ENCODE data around the gene ZMAT2. TPM values are rescaled to one million over a fixed set of nuclear protein-coding genes. Genes with fewer than 3 reads are reported as not detected.

Gene ZMAT2
- total and polyA plus RNA-seq, 2 donors from 2014 or later: 51.4 to 122 TPM

DNA sequence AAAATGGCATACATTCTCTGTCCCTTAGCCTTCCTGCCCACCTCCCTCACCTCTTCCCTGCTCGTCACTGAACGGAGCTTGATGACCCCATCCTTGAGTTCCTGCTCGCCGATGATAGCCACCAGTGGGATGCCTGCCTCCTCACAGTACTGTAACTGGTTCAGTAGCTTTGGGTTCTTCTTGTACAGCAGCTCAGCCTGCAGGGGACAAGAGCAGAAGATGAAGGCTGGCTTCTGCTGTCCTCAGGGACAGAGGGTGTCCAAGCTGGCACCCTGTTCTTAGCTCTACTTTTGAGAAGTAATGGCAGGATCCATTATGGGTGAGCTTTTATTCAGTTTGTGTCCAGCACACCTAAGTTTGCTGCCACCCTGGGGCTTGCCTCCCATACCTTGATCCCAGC, 25.6 kb upstream of the ZMAT2 start:
- DNase-seq (no peak), FAIRE-seq (no peak)
- Histone ChIP-seq H3K4me3 (ENCODE audit: low read length in 3 of 3) (no peak overlapping the region), H3K9me3 (ENCODE audit: control insufficient read depth in 2 of 3, insufficient read depth in 1 of 3, low read length in 3 of 3) (no peaks in the 10 kb centered on the region), H3K4me1 (ENCODE audit: control insufficient read depth in 2 of 3, insufficient read depth in 2 of 3, low read depth in 1 of 3, low read length in 3 of 3) (no peaks in the 10 kb centered on the region), H3K27ac (ENCODE audit: low read depth in 2 of 2, low read length in 2 of 2) (no peak overlapping the region), H3K9ac (ENCODE audit: low read length in 3 of 3) (no peak overlapping the region), H3K36me3 (ENCODE audit: control insufficient read depth in 2 of 3, insufficient read depth in 3 of 3, low read length in 3 of 3) (peaks cover 7 to 43% (median 27%) of the 10 kb centered on the region in 3 donors), H3K27me3 (ENCODE audit: control insufficient read depth, insufficient read depth, low read length) (no peaks in the 10 kb centered on the region)
- intact Hi-C loops (cut with DNase I): no loop called here
- TF ChIP-seq, protein P1, sequence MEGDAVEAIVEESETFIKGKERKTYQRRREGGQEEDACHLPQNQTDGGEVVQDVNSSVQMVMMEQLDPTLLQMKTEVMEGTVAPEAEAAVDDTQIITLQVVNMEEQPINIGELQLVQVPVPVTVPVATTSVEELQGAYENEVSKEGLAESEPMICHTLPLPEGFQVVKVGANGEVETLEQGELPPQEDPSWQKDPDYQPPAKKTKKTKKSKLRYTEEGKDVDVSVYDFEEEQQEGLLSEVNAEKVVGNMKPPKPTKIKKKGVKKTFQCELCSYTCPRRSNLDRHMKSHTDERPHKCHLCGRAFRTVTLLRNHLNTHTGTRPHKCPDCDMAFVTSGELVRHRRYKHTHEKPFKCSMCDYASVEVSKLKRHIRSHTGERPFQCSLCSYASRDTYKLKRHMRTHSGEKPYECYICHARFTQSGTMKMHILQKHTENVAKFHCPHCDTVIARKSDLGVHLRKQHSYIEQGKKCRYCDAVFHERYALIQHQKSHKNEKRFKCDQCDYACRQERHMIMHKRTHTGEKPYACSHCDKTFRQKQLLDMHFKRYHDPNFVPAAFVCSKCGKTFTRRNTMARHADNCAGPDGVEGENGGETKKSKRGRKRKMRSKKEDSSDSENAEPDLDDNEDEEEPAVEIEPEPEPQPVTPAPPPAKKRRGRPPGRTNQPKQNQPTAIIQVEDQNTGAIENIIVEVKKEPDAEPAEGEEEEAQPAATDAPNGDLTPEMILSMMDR (IDR thresholded peaks at IDR 0.05; ENCODE audit: borderline replicate concordance, extremely low read depth, insufficient read depth): no peak

DNA sequence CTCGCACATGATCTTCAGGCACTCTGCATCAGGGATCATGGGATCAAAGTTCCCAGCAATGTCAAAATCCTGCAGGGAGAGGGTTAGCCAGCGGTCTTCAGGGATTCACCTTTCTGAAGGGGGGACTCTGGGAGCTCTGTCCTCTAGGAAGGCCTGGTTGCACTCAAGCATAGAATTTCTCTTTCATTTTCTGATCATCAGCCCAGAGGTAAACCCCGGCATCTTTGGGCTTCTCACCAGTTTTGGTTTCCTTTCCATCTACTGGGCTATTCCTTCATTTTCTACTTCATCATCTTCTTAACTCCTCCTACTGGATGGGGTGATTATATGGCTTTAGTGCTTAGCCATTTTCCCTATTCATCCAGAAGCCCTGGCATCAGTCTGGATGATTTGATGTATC, 22.3 kb upstream of the ZMAT2 start:
- intact Hi-C loops (cut with DNase I): no loop called here
- no peaks in the 10 kb centered on the region for H3K9me3 ChIP-seq (ENCODE audit: control insufficient read depth in 2 of 3, insufficient read depth in 1 of 3, low read length in 3 of 3)
- H3K27ac ChIP-seq (ENCODE audit: low read depth in 2 of 2, low read length in 2 of 2): no peak overlapping the region
- peaks cover 7 to 49% (median 33%) of the 10 kb centered on the region in 3 donors for H3K36me3 ChIP-seq (ENCODE audit: control insufficient read depth in 2 of 3, insufficient read depth in 3 of 3, low read length in 3 of 3)
- no peak for DNase-seq
- TF ChIP-seq, protein P1 (IDR thresholded peaks at IDR 0.05; ENCODE audit: borderline replicate concordance, extremely low read depth, insufficient read depth): no peak
- no peak for FAIRE-seq
- H3K4me3 ChIP-seq (ENCODE audit: low read length in 3 of 3): no peak overlapping the region
- H3K27me3 ChIP-seq (ENCODE audit: control insufficient read depth, insufficient read depth, low read length): no peaks in the 10 kb centered on the region
- H3K4me1 ChIP-seq (ENCODE audit: control insufficient read depth in 2 of 3, insufficient read depth in 2 of 3, low read depth in 1 of 3, low read length in 3 of 3): no peaks in the 10 kb centered on the region
- no peak overlapping the region for H3K9ac ChIP-seq (ENCODE audit: low read length in 3 of 3)

DNA sequence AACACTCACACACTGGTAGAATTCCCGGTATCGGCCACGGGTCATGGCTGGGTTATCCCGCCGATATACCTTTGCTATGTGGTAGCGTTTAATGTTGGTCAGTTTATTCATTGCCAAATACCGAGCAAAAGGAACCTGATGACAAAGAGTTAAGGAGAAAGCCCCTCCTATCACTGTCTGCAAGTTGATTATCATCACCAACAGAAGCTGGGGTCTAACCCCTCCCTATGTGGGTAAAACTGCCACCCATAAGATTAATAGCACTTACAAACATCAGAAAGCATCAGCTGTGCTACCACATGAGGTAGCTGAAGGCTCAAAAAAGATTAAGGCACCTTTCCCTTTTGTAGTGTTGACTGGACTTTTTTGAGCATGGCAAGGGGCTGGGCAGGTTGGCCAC, 21.3 kb upstream of the ZMAT2 start:
- H3K4me3 ChIP-seq (ENCODE audit: low read length in 3 of 3): no peak overlapping the region
- H3K27me3 ChIP-seq (ENCODE audit: control insufficient read depth, insufficient read depth, low read length): no peaks in the 10 kb centered on the region
- DNase-seq: no peak
- peaks cover 7 to 49% (median 33%) of the 10 kb centered on the region in 3 donors for H3K36me3 ChIP-seq (ENCODE audit: control insufficient read depth in 2 of 3, insufficient read depth in 3 of 3, low read length in 3 of 3)
- H3K9ac ChIP-seq (ENCODE audit: low read length in 3 of 3): no peak overlapping the region
- intact Hi-C loops (cut with DNase I): no loop called here
- no peaks in the 10 kb centered on the region for H3K9me3 ChIP-seq (ENCODE audit: control insufficient read depth in 2 of 3, insufficient read depth in 1 of 3, low read length in 3 of 3)
- FAIRE-seq: no peak
- no peaks in the 10 kb centered on the region for H3K4me1 ChIP-seq (ENCODE audit: control insufficient read depth in 2 of 3, insufficient read depth in 2 of 3, low read depth in 1 of 3, low read length in 3 of 3)
- TF ChIP-seq, protein P1 (IDR thresholded peaks at IDR 0.05; ENCODE audit: borderline replicate concordance, extremely low read depth, insufficient read depth): no peak
- no peak overlapping the region for H3K27ac ChIP-seq (ENCODE audit: low read depth in 2 of 2, low read length in 2 of 2)

DNA sequence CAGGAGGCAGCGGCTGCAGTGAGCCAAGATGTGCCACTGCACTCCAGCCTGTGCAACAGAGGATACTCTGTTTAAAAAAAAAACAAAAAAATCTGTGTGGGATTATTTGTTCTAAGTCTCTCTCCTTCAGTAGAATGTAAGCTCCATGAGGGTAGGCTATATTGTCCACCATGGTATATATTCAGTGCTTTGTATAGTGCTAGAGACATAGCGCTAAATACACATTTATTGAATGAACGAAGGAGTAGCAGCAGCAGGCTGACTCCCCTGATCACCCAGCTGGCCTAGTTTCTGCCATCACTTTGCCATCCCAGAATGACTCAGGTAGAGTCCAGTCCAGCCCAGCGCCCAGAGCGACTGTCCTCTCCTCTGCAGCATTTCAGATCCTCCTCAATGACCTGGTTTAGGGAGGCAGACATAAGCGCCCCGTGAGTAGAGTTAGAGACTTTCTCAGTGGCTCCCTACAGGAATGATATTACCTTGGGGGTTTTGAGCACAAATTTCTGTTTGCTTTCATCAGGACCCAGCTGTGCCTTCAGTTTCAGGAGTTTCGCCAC, 9.8 kb upstream of the ZMAT2 start:
- peak overlapping the region; percentile 44 to 93 (median 66) for H3K9ac ChIP-seq (ENCODE audit: low read length in 3 of 3)
- intact Hi-C loops (cut with DNase I): no loop called here
- H3K4me3 ChIP-seq (ENCODE audit: low read length in 3 of 3): peak overlapping the region; percentile 76 to 98 (median 88)
- H3K9me3 ChIP-seq (ENCODE audit: control insufficient read depth in 2 of 3, insufficient read depth in 1 of 3, low read length in 3 of 3): no peaks in the 10 kb centered on the region
- peaks cover 3 to 12% (median 10%) of the 10 kb centered on the region in 3 donors for H3K4me1 ChIP-seq (ENCODE audit: control insufficient read depth in 2 of 3, insufficient read depth in 2 of 3, low read depth in 1 of 3, low read length in 3 of 3)
- TF ChIP-seq, protein P1 (IDR thresholded peaks at IDR 0.05; ENCODE audit: borderline replicate concordance, extremely low read depth, insufficient read depth): no peak
- H3K27ac ChIP-seq (ENCODE audit: low read depth in 2 of 2, low read length in 2 of 2): no peak overlapping the region
- no peak for DNase-seq
- FAIRE-seq: no peak
- no peaks in the 10 kb centered on the region for H3K27me3 ChIP-seq (ENCODE audit: control insufficient read depth, insufficient read depth, low read length)
- H3K36me3 ChIP-seq (ENCODE audit: control insufficient read depth in 2 of 3, insufficient read depth in 3 of 3, low read length in 3 of 3): peaks cover 7 to 16% (median 13%) of the 10 kb centered on the region in 3 donors

Data from kidney (tissue), 14 donors.